K562 (cell line): ENCODE results near the gene TMPRSS11D.

Source experiments
- CEBPB ChIP-seq: fragments of 450-650 bp; IDR thresholded peaks from 2 replicates; pipeline ENCODE4 v1.6.1; 2016; ENCODE audit warnings: missing genetic modification characterization, missing compliant biosample characterization
- HDAC6 ChIP-seq: IDR thresholded peaks from 2 replicates; pipeline ENCODE4 v1.6.1; 2012; ENCODE audit warnings: low read depth, mild to moderate bottlenecking, control low read depth, inconsistent platforms, low read length, moderate library complexity
- MTA3 ChIP-seq: fragments of 450-650 bp; formaldehyde crosslinking; IDR thresholded peaks from 2 replicates; pipeline ENCODE4 v1.6.1; 2017; ENCODE audit warnings: mild to moderate bottlenecking, borderline replicate concordance
- ZNF263 ChIP-seq: sonication (generic); formaldehyde crosslinking; IDR thresholded peaks from 2 replicates; pipeline ENCODE4 v1.8.0; 2022; ENCODE audit warnings: mild to moderate bottlenecking, missing genetic modification reagents, borderline replicate concordance
- ZNF780A ChIP-seq: fragments of 250-450 bp; sonication (Bioruptor Pico); IDR thresholded peaks from 2 replicates; pipeline ENCODE4 v1.5.0; 2021; ENCODE audit warnings: mild to moderate bottlenecking
- TF ChIP-seq, protein P1 (sequence below), 3 experiments: IDR thresholded peaks in 2 of 3; conservative IDR thresholded peaks in 1 of 3; 2 replicates each; pipeline ENCODE4 v1.5.1; 2011 to 2012; ENCODE audit warnings: low read length in 3 of 3, mild to moderate bottlenecking in 3 of 3, control low read depth in 2 of 3, improper control_type of control experiment in 1 of 3, inconsistent platforms in 1 of 3, low read depth in 1 of 3, mixed read lengths in 1 of 3, moderate library complexity in 1 of 3; ENCODE audit not compliant: insufficient read depth in 2 of 3

DNA sequence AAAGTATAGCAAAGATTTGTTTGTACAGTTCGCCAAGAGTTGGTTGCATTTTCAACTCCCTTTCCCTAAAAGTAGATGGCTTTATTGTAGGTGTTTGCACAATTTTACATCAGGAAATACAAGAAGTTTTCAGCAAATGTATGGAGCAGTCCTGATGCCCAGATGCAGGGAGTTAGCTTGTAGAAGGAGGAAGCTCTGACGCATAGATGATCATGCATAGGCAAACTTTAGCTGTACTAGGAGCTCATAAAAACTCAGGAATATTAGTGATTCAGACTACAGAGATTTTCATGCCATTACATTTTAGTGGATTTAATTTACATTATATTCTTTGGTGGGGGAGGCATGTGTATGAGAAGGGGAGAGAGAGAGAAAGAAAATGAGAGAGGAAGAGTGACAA, 62.9 kb downstream of the TMPRSS11D start:
- no peak for TF ChIP-seq ZNF263 (CRISPR knock-in tag)
- TF ChIP-seq, protein P1, sequence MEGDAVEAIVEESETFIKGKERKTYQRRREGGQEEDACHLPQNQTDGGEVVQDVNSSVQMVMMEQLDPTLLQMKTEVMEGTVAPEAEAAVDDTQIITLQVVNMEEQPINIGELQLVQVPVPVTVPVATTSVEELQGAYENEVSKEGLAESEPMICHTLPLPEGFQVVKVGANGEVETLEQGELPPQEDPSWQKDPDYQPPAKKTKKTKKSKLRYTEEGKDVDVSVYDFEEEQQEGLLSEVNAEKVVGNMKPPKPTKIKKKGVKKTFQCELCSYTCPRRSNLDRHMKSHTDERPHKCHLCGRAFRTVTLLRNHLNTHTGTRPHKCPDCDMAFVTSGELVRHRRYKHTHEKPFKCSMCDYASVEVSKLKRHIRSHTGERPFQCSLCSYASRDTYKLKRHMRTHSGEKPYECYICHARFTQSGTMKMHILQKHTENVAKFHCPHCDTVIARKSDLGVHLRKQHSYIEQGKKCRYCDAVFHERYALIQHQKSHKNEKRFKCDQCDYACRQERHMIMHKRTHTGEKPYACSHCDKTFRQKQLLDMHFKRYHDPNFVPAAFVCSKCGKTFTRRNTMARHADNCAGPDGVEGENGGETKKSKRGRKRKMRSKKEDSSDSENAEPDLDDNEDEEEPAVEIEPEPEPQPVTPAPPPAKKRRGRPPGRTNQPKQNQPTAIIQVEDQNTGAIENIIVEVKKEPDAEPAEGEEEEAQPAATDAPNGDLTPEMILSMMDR (IDR thresholded peaks at IDR 0.05 in 2 of 3, conservative IDR thresholded peaks at IDR 0.05 in 1 of 3; ENCODE audit: insufficient read depth in 2 of 3, low read depth in 1 of 3, low read length in 3 of 3), result no peak
- no peak for TF ChIP-seq HDAC6
- TF ChIP-seq CEBPB (tag), result no peak
- no peak for TF ChIP-seq ZNF780A (CRISPR knock-in tag)
- TF ChIP-seq MTA3, result no peak
